ENCODE measurements around the gene SCAP. TPM values are rescaled to one million over a fixed set of nuclear protein-coding genes. Genes with fewer than 3 reads are reported as not detected.
A peak's percentile ranks its signal among the peaks of the same experiment; 100 is the strongest.

SCAP gene
- total and polyA plus RNA-seq, 4 donors, result 44.1 to 91.8 (median 47.4) TPM

GRCh38 chr3:47425959-47426358 lies 49.8 kb downstream of the SCAP start:
- DNase-seq (no peak), ATAC-seq (ENCODE audit: insufficient read depth, low FRiP score) (no peak)
- Histone ChIP-seq H3K27ac (ENCODE audit: low read depth in 1 of 2, low read length in 1 of 2) (no peak overlapping the region), H3K9ac (ENCODE audit: insufficient read depth in 1 of 2, low read length in 2 of 2) (no peak overlapping the region), H3K4me1 (ENCODE audit: control insufficient read depth in 5 of 5, insufficient read depth in 5 of 5, low read length in 5 of 5) (peaks cover 0 to 6% (median 5%) of the 10 kb centered on the region in 5 donors), H3K36me3 (ENCODE audit: control insufficient read depth in 4 of 4, insufficient read depth in 4 of 4, low read length in 4 of 4) (peaks cover 0 to 38% (median 12%) of the 10 kb centered on the region in 4 donors), H3K9me3 (ENCODE audit: control insufficient read depth in 4 of 4, insufficient read depth in 3 of 4, low read length in 3 of 4) (peaks cover 0 to 2% (median 0%) of the 10 kb centered on the region in 4 donors), H3K27me3 (ENCODE audit: control insufficient read depth in 3 of 3, insufficient read depth in 3 of 3, low read length in 2 of 3) (no peaks in the 10 kb centered on the region), H3K4me3 (no peak overlapping the region)
- 93 to 94% methylated on average over 9 of the region's 9 CpGs for WGBS, 2 donors
- TF ChIP-seq CTCF (IDR thresholded peaks at IDR 0.05; ENCODE audit: control extremely low read depth, extremely low read depth), result no peak

GRCh38 chr3:47425383-47425778 lies 50.4 kb downstream of the SCAP start:
- no peak for DNase-seq
- no peak for ATAC-seq (ENCODE audit: insufficient read depth, low FRiP score)
- WGBS, 2 donors, result 93 to 94% methylated on average over 11 of the region's 11 CpGs
- Histone ChIP-seq H3K27ac (ENCODE audit: low read depth in 1 of 2, low read length in 1 of 2) (no peak overlapping the region), H3K36me3 (ENCODE audit: control insufficient read depth in 4 of 4, insufficient read depth in 4 of 4, low read length in 4 of 4) (peaks cover 0 to 35% (median 12%) of the 10 kb centered on the region in 4 donors), H3K27me3 (ENCODE audit: control insufficient read depth in 3 of 3, insufficient read depth in 3 of 3, low read length in 2 of 3) (no peaks in the 10 kb centered on the region), H3K9me3 (ENCODE audit: control insufficient read depth in 4 of 4, insufficient read depth in 3 of 4, low read length in 3 of 4) (peaks cover 0 to 2% (median 0%) of the 10 kb centered on the region in 4 donors), H3K9ac (ENCODE audit: insufficient read depth in 1 of 2, low read length in 2 of 2) (no peak overlapping the region), H3K4me1 (ENCODE audit: control insufficient read depth in 5 of 5, insufficient read depth in 5 of 5, low read length in 5 of 5) (peaks cover 0 to 6% (median 5%) of the 10 kb centered on the region in 5 donors), H3K4me3 (no peak overlapping the region)
- TF ChIP-seq CTCF (IDR thresholded peaks at IDR 0.05; ENCODE audit: control extremely low read depth, extremely low read depth), result no peak

GRCh38 chr3:47424434-47425382 lies 51.0 kb downstream of the SCAP start:
- peaks cover 0 to 2% (median 0%) of the 10 kb centered on the region in 4 donors for H3K9me3 ChIP-seq (ENCODE audit: control insufficient read depth in 4 of 4, insufficient read depth in 3 of 4, low read length in 3 of 4)
- peaks cover 0 to 6% (median 5%) of the 10 kb centered on the region in 5 donors for H3K4me1 ChIP-seq (ENCODE audit: control insufficient read depth in 5 of 5, insufficient read depth in 5 of 5, low read length in 5 of 5)
- no peak overlapping the region for H3K27ac ChIP-seq (ENCODE audit: low read depth in 1 of 2, low read length in 1 of 2)
- no peak for TF ChIP-seq CTCF (IDR thresholded peaks at IDR 0.05; ENCODE audit: control extremely low read depth, extremely low read depth)
- H3K27me3 ChIP-seq (ENCODE audit: control insufficient read depth in 3 of 3, insufficient read depth in 3 of 3, low read length in 2 of 3), result no peaks in the 10 kb centered on the region
- no peak overlapping the region for H3K4me3 ChIP-seq
- peak in 2 of 3 donors; percentile 21 to 24 for DNase-seq
- ATAC-seq (ENCODE audit: insufficient read depth, low FRiP score), result no peak
- 84 to 87% methylated on average over 15 of the region's 15 CpGs for WGBS, 2 donors
- peaks cover 0 to 41% (median 12%) of the 10 kb centered on the region in 4 donors for H3K36me3 ChIP-seq (ENCODE audit: control insufficient read depth in 4 of 4, insufficient read depth in 4 of 4, low read length in 4 of 4)
- no peak overlapping the region for H3K9ac ChIP-seq (ENCODE audit: insufficient read depth in 1 of 2, low read length in 2 of 2)

Data from lung (tissue), 12 donors.